ENCODE data around the gene ABHD11.

The ABHD11 gene

DNA sequence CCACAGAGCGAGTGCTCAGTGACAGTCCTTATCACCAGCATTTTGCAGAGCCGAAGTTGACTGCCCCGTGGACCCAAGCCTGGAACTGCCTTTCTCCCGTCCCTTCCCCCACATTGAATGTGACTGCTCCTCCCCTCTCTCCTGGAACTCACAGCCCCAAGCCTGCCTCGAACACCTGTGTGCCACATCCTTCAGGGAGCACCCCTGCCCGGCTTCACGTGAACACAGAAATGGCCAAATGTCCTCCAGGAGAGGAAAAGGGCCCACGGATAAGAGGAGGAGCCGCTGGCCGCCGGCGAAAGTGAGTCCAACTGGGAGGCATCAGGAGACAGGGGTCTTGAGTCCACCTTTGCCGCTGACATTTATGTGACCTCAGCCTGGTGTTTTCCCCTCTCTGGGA, 35.4 kb downstream of the ABHD11 start:
- no peak for DNase-seq (ENCODE audit: low spot score)
- no peak overlapping the region for H3K27ac ChIP-seq

DNA sequence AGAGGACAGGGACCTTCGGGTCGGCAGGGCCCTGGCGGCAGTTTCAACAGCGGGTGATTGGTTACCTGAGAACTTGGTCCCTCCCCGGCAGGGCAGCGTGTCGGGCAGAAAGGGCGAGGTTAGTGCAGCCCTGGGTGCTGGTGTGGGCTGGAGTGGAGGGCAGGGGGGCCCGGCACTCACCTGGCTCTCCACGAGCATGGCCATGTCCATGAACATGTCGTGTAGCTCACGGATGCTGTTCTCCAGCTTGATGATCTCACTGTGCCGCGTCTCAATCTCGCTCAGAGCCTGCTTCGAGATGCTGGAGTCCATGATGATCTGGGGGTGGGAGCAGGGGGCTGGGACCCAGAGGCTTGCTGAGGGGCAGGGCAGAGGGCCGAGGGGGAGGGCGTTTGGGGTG, 35.9 kb downstream of the ABHD11 start:
- no peak overlapping the region for H3K27ac ChIP-seq
- DNase-seq (ENCODE audit: low spot score) = no peak
- TF ChIP-seq, protein P1, sequence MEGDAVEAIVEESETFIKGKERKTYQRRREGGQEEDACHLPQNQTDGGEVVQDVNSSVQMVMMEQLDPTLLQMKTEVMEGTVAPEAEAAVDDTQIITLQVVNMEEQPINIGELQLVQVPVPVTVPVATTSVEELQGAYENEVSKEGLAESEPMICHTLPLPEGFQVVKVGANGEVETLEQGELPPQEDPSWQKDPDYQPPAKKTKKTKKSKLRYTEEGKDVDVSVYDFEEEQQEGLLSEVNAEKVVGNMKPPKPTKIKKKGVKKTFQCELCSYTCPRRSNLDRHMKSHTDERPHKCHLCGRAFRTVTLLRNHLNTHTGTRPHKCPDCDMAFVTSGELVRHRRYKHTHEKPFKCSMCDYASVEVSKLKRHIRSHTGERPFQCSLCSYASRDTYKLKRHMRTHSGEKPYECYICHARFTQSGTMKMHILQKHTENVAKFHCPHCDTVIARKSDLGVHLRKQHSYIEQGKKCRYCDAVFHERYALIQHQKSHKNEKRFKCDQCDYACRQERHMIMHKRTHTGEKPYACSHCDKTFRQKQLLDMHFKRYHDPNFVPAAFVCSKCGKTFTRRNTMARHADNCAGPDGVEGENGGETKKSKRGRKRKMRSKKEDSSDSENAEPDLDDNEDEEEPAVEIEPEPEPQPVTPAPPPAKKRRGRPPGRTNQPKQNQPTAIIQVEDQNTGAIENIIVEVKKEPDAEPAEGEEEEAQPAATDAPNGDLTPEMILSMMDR (IDR thresholded peaks at IDR 0.05) = no peak
- no peak overlapping the region for H3K4me3 ChIP-seq

More for the DNA sequence above, 35.4 kb downstream of the ABHD11 start:
- TF ChIP-seq, protein P1 (IDR thresholded peaks at IDR 0.05) = no peak
- no peak overlapping the region for H3K4me3 ChIP-seq

DNA sequence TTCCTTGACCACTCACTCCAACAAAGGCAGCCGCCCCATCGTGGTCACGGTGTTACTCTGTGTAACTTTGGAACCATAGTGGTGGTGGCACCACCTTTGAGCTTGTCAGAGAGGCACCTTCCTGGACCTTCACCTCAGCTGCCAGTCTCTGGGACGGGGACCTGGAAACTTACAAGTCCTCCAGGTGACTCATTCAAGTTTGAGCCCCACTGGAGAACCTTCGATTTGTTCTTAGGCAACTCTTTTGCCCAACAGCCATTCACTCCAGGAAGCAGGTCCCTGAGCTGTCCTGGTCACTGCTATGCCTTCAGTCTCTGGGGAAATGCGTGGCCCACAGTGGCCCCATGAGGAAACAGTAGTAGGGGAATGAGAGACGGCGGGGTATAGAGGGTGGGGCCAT, 36.4 kb downstream of the ABHD11 start:
- no peak for DNase-seq (ENCODE audit: low spot score)
- Histone ChIP-seq H3K27ac (no peak overlapping the region), H3K4me3 (no peak overlapping the region)
- TF ChIP-seq, protein P1 (IDR thresholded peaks at IDR 0.05) = no peak

DNA sequence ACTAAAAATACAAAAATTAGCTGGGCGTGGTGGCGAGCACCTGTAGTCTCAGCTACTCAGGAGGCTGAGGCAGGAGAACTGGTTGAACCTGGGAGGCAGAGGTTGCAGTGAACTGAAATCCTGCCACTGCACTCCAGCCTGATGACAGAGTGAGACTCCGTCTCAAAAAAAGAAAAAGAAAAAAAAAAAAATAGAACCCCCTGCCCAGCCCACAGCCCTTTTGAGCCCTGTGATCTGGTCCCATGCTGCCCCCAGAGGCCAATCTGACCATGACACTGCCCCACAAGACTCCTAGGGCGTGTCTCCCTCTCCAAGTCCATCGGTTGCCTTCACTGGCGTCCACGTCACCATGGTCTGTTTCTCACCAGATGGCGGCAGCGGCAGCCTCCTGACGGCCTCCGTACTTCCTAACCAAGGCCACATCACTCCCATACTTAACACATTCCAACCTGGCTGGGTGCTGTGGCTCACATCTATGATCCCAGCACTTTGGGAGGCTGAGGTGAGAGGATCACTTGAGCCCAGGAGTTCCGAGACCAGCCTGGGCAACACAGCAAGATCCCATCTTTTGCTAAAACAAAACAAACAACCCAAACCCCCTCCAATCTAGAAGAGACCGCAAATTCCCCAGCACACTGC, 37.1 kb downstream of the ABHD11 start:
- TF ChIP-seq, protein P1 (IDR thresholded peaks at IDR 0.05) = peak; percentile 23
- no peak overlapping the region for H3K27ac ChIP-seq
- no peak for DNase-seq (ENCODE audit: low spot score)
- H3K4me3 ChIP-seq = no peak overlapping the region

DNA sequence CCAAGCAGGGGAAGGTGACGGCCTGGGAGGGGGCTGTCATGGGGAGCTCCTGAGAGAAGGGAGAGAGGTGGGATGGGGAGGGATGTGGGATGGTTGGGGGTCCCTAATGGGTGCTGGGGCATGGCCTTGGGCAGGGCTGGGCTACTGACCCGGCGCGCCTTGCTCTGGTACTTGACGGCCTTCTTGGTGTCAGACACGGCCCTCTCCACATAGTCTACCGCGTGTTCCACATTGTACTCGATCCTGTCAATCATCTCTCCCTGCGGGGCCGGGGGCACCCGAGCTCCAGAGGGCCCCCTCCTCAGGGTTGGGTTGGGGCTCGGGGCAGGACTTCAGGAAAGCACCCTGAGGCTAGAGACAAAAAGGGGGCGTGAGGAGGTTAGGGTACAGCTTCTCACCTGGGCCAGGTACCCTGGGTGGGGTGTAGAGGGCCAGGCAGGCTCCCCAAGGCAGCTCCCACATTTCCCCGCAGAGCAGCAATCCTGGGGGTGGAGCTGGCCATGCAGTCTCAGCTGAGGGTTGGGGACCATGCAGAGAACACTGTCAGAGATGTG, 37.9 kb downstream of the ABHD11 start:
- Histone ChIP-seq H3K4me3 (no peak overlapping the region), H3K27ac (no peak overlapping the region)
- no peak for DNase-seq (ENCODE audit: low spot score)
- TF ChIP-seq, protein P1 (IDR thresholded peaks at IDR 0.05) = no peak

DNA sequence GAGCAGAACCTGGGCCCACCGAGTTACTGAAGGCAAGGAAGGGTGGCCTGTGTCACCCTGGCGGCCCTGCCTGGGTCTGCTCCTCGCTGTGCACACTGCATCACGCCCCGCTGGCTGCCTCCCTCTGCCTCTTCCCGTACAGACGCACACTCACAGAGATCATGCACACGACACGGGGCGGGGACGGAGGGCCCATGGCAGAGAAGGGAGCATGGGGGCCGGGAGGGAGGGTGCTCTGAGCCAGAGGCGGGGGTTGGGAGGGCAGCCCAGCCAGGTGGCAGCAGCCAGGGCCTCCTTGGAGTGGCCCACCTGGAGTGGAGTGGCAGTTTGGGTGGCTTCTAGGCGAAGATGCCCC, 38.6 kb downstream of the ABHD11 start:
- H3K27ac ChIP-seq = no peak overlapping the region
- no peak overlapping the region for H3K4me3 ChIP-seq
- TF ChIP-seq, protein P1 (IDR thresholded peaks at IDR 0.05) = no peak
- DNase-seq (ENCODE audit: low spot score) = no peak

DNA sequence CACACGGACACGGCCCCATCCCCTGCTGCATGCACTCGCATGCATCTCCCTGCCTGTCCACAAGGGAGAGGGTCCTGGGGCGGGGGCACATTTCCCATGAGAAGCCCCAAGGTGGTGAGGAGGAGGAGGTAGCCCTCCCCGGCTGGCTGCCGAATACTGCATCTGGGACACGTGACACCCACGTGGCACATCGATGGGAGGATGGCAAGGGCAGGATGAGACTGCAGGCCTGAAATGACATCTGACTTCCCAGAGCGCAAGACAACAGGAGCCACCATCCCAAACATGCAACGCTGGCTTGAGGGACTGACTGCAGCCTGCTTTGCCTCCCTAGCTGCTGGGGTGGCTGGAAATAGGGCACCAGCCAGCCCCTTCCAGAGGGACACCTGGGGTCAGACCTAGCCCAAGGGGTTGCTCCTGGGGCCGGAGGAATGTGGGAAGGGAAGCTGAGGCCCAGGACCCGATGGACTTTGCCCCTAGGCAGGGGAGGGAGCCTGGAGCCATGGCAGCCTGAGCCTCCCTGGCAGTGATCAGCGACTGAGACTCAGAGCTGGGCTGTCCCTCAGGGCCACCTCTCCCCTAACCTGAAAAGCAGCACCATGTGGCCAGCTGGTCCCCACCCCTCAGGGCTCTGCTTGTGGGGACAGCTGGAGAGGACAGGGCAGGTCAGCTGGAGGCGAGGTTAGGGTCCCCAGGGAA, 39.1 kb downstream of the ABHD11 start:
- DNase-seq (ENCODE audit: low spot score) = no peak
- Histone ChIP-seq H3K27ac (no peak overlapping the region), H3K4me3 (no peak overlapping the region)
- TF ChIP-seq, protein P1 (IDR thresholded peaks at IDR 0.05) = no peak
